ENCODE measurements around the gene VPS35L.

- TF ChIP-seq CTCF (IDR thresholded peaks at IDR 0.05; ENCODE audit: low read depth, low read length, poor library complexity, severe bottlenecking) (no peak), EZH2phosphoT487 (IDR thresholded peaks at IDR 0.05; ENCODE audit: borderline replicate concordance, low read length) (no peak)
Measured at GRCh38 chr16:19678804-19679203, 123.3 kb downstream of the VPS35L start.

All from DOHH2 (cell line).